HG02973 (cell line): ENCODE measurements around the gene CELF4.

ENCODE experiments used
- ATAC-seq: cut with Tn5 transposase; IDR thresholded peaks from one replicate; pipeline ENCODE4 v1.9.1; 2021; ENCODE audit warnings: moderate library complexity; ENCODE audit not compliant: unreplicated experiment

The CELF4 gene

DNA sequence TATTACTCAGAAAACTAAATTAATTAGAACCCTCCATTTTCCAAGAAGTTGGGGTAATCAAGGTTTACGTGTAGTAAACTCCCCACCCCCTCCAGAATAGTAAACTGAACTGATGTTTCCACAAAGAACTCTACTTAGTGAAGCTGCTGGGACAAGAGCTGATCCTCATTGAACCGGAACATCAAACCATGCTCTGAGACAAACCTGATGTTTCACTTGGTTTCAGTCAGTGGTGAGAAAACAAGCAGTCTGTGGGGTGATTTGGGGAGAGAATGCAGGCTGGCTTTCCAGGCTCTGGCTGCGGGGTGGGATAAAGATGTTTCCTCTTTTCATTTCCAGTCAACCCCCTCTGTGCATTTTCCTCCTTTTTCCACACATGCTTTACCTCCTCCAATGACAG lies 38.2 kb downstream of the CELF4 start:
- no peak for ATAC-seq

DNA sequence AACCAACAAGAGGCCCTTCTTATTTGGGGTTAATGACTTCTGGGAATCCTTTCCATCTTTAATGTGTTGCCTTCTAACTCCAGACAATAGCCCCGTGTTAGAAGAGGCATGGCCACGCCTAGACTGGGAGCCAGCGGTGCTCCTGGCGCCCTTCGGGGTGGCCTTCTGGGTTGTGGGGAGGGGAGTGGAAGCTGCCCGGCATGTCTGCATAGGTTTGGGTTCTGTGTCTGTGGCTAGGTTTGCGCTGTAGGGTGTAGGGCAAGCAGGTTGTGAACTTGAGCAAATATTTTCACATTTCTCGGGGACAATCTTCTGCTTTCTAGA lies 40.4 kb downstream of the CELF4 start:
- ATAC-seq: no peak

DNA sequence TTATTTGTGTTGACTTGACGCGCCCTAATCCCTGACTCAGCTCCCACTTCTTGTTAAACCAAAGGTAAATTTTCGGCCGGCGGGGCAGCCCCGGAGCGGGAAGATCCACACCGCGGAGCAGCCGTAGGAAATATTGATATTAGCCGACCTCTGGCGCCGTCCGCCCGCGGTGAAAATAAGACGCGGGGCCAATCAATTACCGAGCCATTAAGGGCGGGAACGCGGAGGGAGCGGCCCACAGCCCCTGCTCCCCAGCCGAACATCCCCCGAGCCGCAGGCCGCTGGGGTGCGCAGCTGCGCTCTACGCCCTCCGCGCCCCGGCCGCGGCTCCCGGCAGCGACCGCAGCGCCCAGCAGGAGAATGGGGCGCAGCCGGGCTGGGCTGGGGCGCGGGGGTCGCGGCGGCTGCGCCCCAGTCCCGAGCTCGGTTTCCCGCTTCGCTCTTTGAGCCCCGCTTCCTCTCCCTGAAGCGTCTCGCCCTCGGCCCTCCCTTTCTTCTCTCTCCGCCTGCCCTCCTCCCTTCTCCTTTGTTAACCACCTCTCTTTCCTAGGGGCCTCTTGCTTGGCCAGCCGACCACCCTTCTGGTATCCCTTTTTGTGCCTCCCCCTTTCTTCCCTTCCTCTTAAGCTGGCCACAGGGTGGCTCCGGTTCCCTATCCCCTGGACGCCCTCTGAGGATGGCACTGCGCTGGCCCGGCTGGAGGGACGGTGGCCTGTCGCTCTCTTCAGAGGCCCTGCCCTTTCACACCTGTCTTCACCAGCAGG lies 40.9 kb downstream of the CELF4 start:
- ATAC-seq: no peak

GRCh38 chr18:37524139-37524497 lies 41.5 kb downstream of the CELF4 start:
- no peak for ATAC-seq

- no peak for ATAC-seq
These were observed 43.8 kb downstream of the CELF4 start for GRCh38 chr18:37521510-37522465.

DNA sequence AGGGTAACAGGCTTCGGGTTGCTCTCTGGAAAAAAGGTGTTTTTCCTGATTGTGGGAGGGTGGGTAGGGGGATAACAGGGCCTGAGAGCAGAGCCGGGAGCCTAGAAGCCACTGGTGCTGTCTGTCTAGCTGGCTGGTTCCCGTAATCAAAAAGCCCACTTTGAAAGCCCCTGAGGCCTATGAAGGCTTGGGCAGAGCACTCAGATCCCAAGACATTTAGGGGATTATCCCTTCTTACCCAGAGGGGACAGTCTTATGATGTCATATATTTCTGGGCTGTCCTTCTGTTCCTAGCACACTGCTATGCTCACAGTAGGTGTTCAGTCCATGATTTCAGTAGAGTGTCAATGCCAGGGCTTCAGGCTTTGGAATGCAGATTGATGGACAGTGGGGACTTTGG lies 45.1 kb downstream of the CELF4 start:
- ATAC-seq: no peak

DNA sequence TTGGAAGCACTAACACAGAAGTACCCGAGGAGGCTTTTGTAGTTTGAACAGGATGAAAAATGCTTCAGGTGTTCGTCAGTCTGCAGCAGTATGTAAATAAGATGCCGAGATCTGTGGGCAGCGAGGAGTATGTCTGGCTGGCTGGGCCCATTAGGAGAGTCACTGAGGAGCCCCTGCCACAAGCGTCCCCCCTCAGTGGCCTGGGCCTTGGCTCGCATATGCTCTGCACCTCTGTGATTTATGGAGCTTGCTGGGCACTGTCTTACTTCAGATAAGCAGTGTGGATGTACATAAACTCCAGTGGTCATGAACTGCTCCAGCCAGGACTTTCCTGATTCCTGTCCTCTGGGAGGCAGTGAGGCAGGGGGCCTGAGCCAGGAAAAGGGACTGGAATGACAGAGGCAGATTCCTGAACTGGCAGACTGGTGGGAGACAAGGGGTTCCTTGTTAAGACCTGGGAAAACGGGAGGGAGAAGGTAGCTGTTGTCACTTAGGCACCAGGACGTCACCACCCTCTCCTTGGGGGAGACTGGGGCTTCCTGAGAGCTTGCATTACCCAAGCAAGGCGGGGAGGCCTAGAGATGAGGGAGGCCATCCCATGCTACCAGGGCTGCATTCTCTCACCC lies 46.0 kb downstream of the CELF4 start:
- no peak for ATAC-seq

- ATAC-seq: no peak
These were observed 49.2 kb downstream of the CELF4 start for GRCh38 chr18:37516361-37516853.

GRCh38 chr18:37514953-37515352 lies 50.6 kb downstream of the CELF4 start:
- ATAC-seq: no peak

DNA sequence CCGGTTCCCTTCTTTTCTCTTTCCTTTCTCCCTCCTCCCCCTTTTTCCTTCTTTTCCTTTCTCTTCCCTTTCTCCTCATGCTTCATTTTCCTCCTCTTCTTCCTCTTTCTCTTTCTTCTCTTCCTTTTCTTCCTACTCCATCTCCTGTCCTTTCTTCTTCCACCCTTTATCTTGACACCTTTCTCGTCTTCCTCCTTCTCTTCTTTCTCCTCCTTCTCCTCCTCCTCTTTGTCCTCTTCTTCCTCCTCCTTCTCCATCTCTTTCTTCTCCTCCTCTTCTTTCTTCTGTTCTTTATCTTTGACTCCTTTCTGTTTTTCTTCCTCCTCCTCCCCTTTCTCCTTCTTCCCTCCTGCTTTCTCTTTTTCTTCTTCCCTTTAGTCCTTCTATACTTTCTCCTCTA lies 53.2 kb downstream of the CELF4 start:
- ATAC-seq: no peak

GRCh38 chr18:37511721-37512298 lies 53.8 kb downstream of the CELF4 start:
- ATAC-seq: no peak

GRCh38 chr18:37509600-37509999 lies 56.0 kb downstream of the CELF4 start:
- no peak for ATAC-seq

- no peak for ATAC-seq
These were observed 57.4 kb downstream of the CELF4 start for GRCh38 chr18:37508207-37508606.

- ATAC-seq: no peak
These were observed 58.4 kb downstream of the CELF4 start for GRCh38 chr18:37507239-37507638.

DNA sequence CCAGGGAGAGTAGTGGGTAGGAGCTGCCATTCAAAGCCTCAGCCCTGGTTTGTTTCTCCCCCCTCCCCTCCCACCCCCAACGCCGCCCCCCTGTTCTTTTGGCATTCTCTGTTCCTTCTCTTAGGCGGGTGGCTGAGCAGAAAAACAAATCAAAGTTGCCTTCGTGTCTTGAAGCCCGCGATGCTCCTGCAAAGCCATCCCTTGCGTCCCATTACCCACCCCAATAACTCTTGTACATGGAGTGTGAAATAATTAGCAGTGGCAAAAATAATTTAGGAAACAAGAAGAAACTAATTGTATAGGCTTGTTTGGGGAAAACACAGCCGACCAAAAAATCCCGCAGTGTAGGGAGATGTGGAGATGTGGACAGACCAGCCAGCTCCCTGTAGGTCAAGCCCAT lies 59.6 kb downstream of the CELF4 start:
- ATAC-seq: no peak

DNA sequence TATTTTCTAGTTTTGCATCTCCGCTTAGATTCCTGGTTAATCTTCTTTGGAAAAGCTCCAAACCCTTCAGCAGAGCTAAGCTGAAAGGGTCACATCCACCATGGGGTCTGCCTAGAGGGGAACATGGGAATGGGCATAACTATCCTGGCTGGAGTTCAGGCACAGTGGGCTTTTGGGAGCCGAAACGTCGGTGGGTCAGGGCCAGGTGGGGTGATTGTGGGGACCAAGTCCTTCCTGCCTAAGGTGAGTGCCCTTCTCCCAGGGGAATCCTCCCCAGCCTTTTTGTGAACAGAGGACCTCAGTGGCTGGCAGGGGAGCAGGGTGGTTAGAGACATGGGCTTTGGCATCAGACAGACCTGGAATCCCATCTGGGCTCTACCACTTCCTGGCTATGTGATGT lies 60.3 kb downstream of the CELF4 start:
- no peak for ATAC-seq

DNA sequence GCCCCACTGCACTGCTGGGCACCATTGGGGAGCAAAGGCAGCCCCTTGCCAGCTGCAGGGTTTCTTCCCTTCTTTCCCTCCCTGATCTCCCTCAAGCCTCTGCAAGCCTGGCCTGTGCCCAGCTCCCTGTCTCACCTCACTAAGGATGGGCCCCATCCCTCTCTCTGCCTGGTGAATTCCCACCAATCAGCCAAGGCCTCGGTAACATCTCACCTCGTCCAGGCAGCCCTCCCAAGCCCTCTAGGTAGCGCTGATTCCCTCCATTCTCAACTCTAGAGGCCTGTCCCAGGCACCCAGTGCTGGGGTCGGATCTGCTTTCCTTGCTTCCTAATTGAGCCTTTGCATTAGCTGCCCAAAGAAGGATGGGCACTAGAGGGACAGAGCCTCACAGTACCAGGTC lies 63.0 kb downstream of the CELF4 start:
- ATAC-seq: no peak

GRCh38 chr18:37502036-37502435 lies 63.6 kb downstream of the CELF4 start:
- no peak for ATAC-seq

DNA sequence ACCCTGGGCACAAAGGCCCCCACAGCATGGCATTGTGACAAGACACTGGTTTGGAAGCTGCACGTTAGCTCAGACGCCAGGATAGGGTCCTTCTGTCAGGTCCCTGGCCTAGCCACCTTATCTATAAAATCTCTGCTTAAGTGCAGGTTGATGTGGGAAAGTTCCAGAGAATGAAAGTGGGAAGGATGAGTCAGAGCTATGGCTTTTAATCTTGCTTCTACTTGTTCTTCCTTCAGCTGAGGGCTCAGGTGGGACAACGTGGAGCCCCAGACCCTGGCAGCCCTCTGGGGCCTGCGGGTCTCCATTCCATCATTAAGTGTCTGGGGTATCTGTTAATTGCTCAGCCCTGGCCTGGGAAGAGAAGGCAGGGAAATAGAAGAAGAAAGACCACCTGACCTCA lies 64.5 kb downstream of the CELF4 start:
- ATAC-seq: no peak

GRCh38 chr18:37499913-37500312 lies 65.7 kb downstream of the CELF4 start:
- no peak for ATAC-seq

DNA sequence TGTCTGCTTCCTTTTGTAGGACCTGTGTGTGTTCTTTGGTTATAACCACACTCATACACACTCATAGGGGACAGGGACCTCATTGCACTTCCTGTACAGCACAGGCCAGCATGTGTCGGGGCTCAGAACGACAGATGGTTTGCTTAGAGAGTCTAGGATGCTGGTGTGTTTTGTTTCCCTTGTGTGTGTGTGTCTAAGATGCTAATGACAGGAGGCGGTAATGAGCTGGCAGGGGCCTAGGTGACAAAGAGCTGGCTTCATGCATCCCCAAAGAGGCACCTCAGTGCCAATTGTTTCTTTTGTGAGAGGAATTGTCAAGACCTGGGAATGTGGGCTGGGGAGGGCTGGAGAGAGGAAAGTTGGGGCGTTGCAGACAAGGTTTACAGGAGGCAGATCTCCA lies 66.6 kb downstream of the CELF4 start:
- ATAC-seq: no peak
